Measurements from ENCODE around the gene CREBZF. TPM values are rescaled to one million over a fixed set of nuclear protein-coding genes. Genes with fewer than 3 reads are reported as not detected.
"Not testable (repeated sequence)": the region's sequence is repeated elsewhere in the genome, so short reads cannot be mapped to it uniquely, and the experiment has no call there.

CREBZF gene
- total RNA-seq, 1 donor from 2014 or later, result 36.7 TPM

GRCh38 chr11:85626496-85626895 is 38.4 kb downstream of the CREBZF start:
- DNase-seq (ENCODE audit: low read depth), result no peak

GRCh38 chr11:85620256-85620655 is 44.7 kb downstream of the CREBZF start:
- peak; percentile 54 for DNase-seq (ENCODE audit: low read depth)

GRCh38 chr11:85619499-85619898 is 45.4 kb downstream of the CREBZF start:
- peak; percentile 65 for DNase-seq (ENCODE audit: low read depth)

DNA sequence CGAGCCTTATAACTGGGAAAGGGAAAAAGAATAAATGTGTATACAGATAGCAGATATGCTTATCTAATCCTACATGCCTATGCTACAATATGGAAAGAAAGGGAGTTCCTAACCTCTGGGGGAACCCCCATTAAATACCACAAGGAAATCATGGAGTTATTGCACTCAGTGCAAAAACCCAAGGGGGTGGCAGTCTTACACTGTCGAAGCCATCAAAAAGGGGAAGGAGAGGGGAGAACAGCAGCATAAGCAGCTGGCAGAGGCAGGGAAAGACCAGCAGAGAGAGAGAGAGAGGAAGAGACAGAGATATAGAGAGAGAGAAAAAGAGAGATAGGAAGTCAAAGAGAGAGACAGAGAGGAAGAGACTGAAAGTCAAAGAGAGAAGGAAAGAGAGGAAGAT is 53.3 kb downstream of the CREBZF start:
- DNase-seq (ENCODE audit: low read depth), result not testable (repeated sequence)

Other genes with a start within 250 kb of the CREBZF start
- 0.85 TPM in 1 of 2 replicates, not detected in the other for gene DLG2, start 37.8 kb downstream of the CREBZF start, total RNA-seq
- gene TMEM126B, start 36.5 kb downstream of the CREBZF start, total RNA-seq, result 61.3 and 79.5 TPM in 2 replicates
- 15.9 and 44.8 TPM in 2 replicates for gene TMEM126A, start 17.2 kb downstream of the CREBZF start, total RNA-seq
- 1.4 and 5.8 TPM in 2 replicates for gene CCDC89, start 21.1 kb upstream of the CREBZF start, total RNA-seq
- gene SYTL2, start 146.0 kb upstream of the CREBZF start, total RNA-seq, result 133 and 343 TPM in 2 replicates
- gene CCDC83, start 190.3 kb upstream of the CREBZF start, total RNA-seq, result not detected in 2 replicates